Right cardiac atrium (tissue), 5 donors: ENCODE measurements around the gene SIGLEC11. TPM values are rescaled to one million over a fixed set of nuclear protein-coding genes. Genes with fewer than 3 reads are reported as not detected.
A peak's percentile ranks its signal among the peaks of the same experiment; 100 is the strongest.
"Not testable (repeated sequence)": the region's sequence is repeated elsewhere in the genome, so short reads cannot be mapped to it uniquely, and the experiment has no call there.

ENCODE experiments used
- ATAC-seq, 2 donors: fragments of 200-7000 bp; cut with Tn5 transposase; one replicate each; pipeline versions ENCODE4 v1.8.0 to v1.9.1; 2020; ENCODE audit warnings: moderate library complexity in 2 of 2, mild to moderate bottlenecking in 1 of 2
- DNase-seq, 3 donors: peaks; one replicate each; pipeline ENCODE4 v3.0.0-alpha.2; 2020
- H3K27ac ChIP-seq: one replicate; pipeline ENCODE4 v1.5.1; 2013; ENCODE audit warnings: mild to moderate bottlenecking, low read length, control low read depth, moderate library complexity
- H3K27me3 ChIP-seq: one replicate; pipeline ENCODE4 v1.6.1; 2013; ENCODE audit not compliant: control insufficient read depth, insufficient read depth
- H3K4me1 ChIP-seq: one replicate; pipeline ENCODE4 v1.6.1; 2013; ENCODE audit warnings: low read length; ENCODE audit not compliant: control insufficient read depth, insufficient read depth
- H3K4me3 ChIP-seq: one replicate; pipeline ENCODE4 v1.5.1; 2013; ENCODE audit warnings: low read length, control low read depth
- H3K9me3 ChIP-seq: one replicate; pipeline ENCODE4 v1.6.1; 2013; ENCODE audit warnings: low read length; ENCODE audit not compliant: control insufficient read depth
- WGBS: extraction: QIAGEN DNeasy Blood & Tissue Kit; methylation state at CpG from one replicate; pipeline ENCODE4 v1.1.7; 2013; 5-methylcytosine and 5-hydroxymethylcytosine counted together
- intact Hi-C, 4 donors: fragments of 100-400 bp; cut with DNase I; formaldehyde crosslinking; loops; one replicate each; pipeline versions ENCODE4 v1.11.0 to v1.14.0; 2022 to 2023
- polyA plus RNA-seq: library from polyadenylated mRNA; stranded (reverse); fragments of 200-250 nt; gene quantifications from one replicate; pipeline ENCODE4 v1.2.3, GENCODE V29; 2013
- total RNA-seq, 4 donors: library from RNA; stranded (reverse); fragmentation: NEBNext Ultra II Directional; extraction: Animal tissue kit (Norgen Biotek cat#: 25700); gene quantifications; one replicate each; pipeline ENCODE4 v1.2.1, GENCODE V29; 2021
- donor health status: healthy with polysubstance abuse.
- donor health status: DM: no; HTN: yes; CAD: no.
- donor health status: DM: no; HTN: no; CAD: no.
- donor health status: DM: no; HTN: yes; CAD: no; lungs with severe emphysema.
- donor health status: DM: yes; HTN: yes; CAD: no.

The SIGLEC11 gene
- total and polyA plus RNA-seq, 5 donors: 0.64 to 1.6 (median 1.3) TPM

DNA sequence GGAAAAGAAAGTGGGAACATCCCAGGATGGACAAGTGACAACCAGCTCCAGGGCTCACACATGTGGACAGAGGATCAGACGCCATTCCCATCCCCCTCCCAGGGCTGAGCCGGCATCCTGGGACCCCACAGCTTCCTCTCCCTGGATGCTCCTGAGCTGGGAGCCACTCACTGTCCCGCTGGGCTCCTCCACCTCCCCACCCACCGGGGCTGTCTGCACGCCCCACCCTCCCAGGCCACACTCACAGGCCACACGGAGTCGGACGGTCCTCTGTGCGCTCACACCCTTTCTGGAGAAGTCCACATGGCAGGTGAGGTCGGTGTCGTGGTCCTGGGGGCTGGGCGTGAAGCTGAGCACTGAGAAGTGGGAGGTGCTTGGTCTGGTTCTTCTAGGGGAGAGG is 1.1 kb downstream of the SIGLEC11 start:
- intact Hi-C loops, H3K27ac ChIP-seq: not testable (repeated sequence)
- no CpG with 5 or more reads among the region's 12 CpGs for WGBS

GRCh38 chr19:49958596-49958995 is 2.4 kb downstream of the SIGLEC11 start:
- WGBS: 63% methylated on average over 13 of the region's 13 CpGs
- H3K4me3 ChIP-seq, DNase-seq, H3K27me3 ChIP-seq, intact Hi-C loops, H3K27ac ChIP-seq, H3K9me3 ChIP-seq, ATAC-seq, H3K4me1 ChIP-seq: not testable (repeated sequence)

More for the DNA sequence above, 1.1 kb downstream of the SIGLEC11 start:
- H3K4me3 ChIP-seq, H3K27me3 ChIP-seq, DNase-seq, H3K9me3 ChIP-seq, H3K4me1 ChIP-seq: not testable (repeated sequence)
- ATAC-seq: peak in 1 of 2 donors; percentile 53

DNA sequence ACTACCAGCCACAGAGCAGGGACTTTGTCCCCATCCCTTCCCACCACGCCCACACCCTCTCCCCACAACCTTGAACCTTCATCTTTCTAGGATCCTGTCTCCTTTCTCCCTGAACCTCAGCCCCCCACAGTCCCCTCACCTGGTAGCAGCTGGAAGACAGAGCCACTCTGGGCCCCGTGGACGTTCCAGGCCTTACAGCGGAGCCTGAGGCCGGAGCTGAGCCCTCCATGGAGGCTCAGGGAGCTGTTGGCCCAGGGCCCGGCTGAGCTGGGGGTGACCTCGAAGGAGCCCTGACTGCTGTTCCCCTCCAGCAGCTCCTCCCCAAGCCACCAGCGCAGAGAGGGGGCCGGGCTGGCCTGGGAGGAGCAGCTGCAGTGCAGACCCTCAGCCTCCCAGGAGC is 2.8 kb downstream of the SIGLEC11 start:
- WGBS: 54% methylated on average over 9 of the region's 9 CpGs
- H3K4me3 ChIP-seq, H3K27ac ChIP-seq, H3K4me1 ChIP-seq, H3K27me3 ChIP-seq, H3K9me3 ChIP-seq, intact Hi-C loops, DNase-seq: not testable (repeated sequence)
- ATAC-seq: peak in 1 of 2 donors; percentile 6

- 91% methylated on average over 10 of the region's 10 CpGs for WGBS
- Histone ChIP-seq H3K9me3 (no peaks in the 10 kb centered on the region), H3K4me1 (no peaks in the 10 kb centered on the region), H3K27ac (no peak overlapping the region), H3K27me3 (no peaks in the 10 kb centered on the region), H3K4me3 (no peak overlapping the region)
- ATAC-seq (no peak), DNase-seq (no peak)
- intact Hi-C loops: no loop called here
Observed at GRCh38 chr19:49957262-49957915, 3.6 kb downstream of the SIGLEC11 start.

- intact Hi-C loops: no loop called here
- Histone ChIP-seq H3K27ac (no peak overlapping the region), H3K27me3 (no peaks in the 10 kb centered on the region), H3K4me3 (no peak overlapping the region), H3K4me1 (no peaks in the 10 kb centered on the region), H3K9me3 (no peaks in the 10 kb centered on the region)
- ATAC-seq (no peak), DNase-seq (no peak)
- 40% methylated on average over 9 of the region's 9 CpGs for WGBS
Observed at GRCh38 chr19:49956115-49956495, 4.9 kb downstream of the SIGLEC11 start.

DNA sequence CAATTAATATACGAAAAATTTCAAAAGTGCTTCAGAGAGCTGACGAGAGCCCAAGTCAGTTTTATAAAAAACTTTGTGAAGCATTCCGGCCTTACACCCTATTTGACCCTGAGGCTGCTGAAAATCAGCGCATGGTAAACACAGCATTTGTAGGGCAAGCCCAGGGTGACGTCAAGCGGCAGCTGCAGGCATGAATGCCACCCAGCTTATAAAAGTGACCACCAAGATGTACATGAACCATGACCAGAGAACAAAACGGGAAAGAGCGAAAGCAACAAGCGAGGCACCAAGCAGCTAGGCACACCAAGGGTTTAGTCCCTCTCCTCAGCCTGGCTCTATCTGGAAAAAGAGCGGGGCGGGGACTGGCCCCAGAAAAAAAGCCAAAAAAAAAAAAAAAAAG is 6.0 kb downstream of the SIGLEC11 start:
- ATAC-seq (no peak), DNase-seq (no peak)
- intact Hi-C loops: no loop called here
- 69% methylated on average over 11 of the region's 11 CpGs for WGBS
- Histone ChIP-seq H3K27me3 (no peaks in the 10 kb centered on the region), H3K9me3 (no peaks in the 10 kb centered on the region), H3K27ac (no peak overlapping the region), H3K4me3 (no peak overlapping the region), H3K4me1 (no peaks in the 10 kb centered on the region)

DNA sequence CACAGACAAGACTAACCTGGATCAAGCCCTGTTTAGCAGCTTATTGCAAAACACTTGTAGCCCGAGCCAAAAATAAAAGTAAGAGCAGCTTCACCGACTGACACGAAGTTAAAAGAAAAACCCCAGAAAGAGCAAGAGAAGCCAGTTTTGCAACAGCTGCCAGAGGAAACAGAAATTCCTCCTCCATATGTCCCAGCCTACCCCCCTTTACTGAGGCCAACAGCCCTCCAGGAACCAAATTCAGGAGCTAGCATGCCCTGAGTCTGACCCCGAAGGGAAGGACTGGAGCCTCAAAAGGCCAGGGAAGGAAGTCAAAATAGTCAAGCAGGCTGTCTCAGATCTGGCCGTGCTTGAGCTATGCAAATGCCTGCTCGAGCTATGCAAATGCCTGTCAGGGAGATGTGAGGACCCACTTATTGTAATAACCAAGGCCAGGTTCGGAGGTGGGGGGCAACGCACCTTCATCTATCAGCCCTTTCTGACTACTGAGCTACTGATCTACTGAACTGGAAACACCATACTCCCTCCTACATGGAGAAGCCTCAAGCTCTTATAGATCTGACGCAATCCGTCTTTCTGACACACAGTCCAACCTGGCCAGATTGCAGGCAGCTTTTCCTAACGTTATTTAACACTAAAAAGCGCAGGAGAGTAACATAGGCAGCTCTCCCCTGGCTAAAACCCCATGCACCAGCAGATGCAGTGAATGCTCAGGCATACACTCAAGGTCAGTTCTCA is 6.7 kb downstream of the SIGLEC11 start:
- no peak overlapping the region for H3K4me3 ChIP-seq
- H3K4me1 ChIP-seq: no peaks in the 10 kb centered on the region
- no peaks in the 10 kb centered on the region for H3K27me3 ChIP-seq
- WGBS: 26% methylated on average over 12 of the region's 12 CpGs
- no peaks in the 10 kb centered on the region for H3K9me3 ChIP-seq
- ATAC-seq (peak; percentile 29 to 51), DNase-seq (peak in 1 of 3 donors; percentile 52)
- H3K27ac ChIP-seq: no peak overlapping the region
- intact Hi-C loops: no loop called here

- no peak overlapping the region for H3K27ac ChIP-seq
Observed at GRCh38 chr19:49953416-49953815, 7.6 kb downstream of the SIGLEC11 start.

DNA sequence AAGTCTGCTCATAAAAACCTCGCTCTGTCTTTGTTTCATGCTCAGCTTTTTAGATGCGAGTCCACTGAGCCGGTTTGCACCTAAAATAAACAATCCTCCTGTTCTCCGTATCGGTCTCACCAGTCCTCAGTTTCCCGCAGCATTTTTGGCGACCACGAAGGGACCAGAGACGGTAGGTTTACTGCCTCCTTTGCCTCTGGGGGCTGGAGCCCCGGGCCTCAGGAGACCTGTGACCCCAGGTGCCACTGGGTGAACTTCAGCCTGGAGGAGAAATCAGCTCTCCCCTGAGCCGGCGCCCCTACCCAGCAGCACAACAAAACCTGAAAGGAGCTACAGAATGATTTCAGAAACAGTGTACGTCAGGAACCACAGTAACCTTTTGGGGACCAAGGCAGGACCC is 8.1 kb downstream of the SIGLEC11 start:
- intact Hi-C loops: no loop called here
- H3K27ac ChIP-seq: no peak overlapping the region
- no peaks in the 10 kb centered on the region for H3K9me3 ChIP-seq
- H3K4me1 ChIP-seq: no peaks in the 10 kb centered on the region
- H3K27me3 ChIP-seq: no peaks in the 10 kb centered on the region
- 81% methylated on average over 13 of the region's 13 CpGs for WGBS
- DNase-seq (no peak), ATAC-seq (no peak)
- H3K4me3 ChIP-seq: no peak overlapping the region

More at GRCh38 chr19:49953416-49953815, 7.6 kb downstream of the SIGLEC11 start:
- H3K4me3 ChIP-seq: no peak overlapping the region
- DNase-seq: no peak
- intact Hi-C loops: no loop called here
- H3K27me3 ChIP-seq: no peaks in the 10 kb centered on the region
- H3K4me1 ChIP-seq: no peaks in the 10 kb centered on the region
- H3K9me3 ChIP-seq: no peaks in the 10 kb centered on the region
- WGBS: 54% methylated on average over 7 of the region's 7 CpGs
- ATAC-seq: peak in 1 of 2 donors; percentile 17

DNA sequence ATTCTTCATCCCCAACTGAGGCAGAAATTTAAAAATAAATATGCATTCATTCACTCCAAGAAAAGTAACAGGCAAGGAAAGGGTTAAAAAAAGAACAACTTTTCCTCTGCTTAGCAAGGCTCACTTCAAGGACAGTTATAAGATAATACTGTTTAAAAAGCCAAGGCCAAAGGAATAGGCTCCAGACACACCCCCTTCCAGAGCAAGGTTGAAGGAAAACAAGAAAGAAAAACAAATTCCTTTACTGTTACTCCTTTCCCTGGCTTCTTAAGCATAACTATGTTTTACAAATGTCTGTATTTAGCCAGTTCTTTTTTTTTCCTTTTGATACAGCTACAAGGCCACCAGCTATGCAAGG is 8.5 kb downstream of the SIGLEC11 start:
- Histone ChIP-seq H3K27me3 (no peaks in the 10 kb centered on the region), H3K27ac (no peak overlapping the region), H3K9me3 (no peaks in the 10 kb centered on the region), H3K4me3 (no peak overlapping the region), H3K4me1 (no peaks in the 10 kb centered on the region)
- no peak for DNase-seq
- ATAC-seq: no peak
- intact Hi-C loops: no loop called here

- 77% methylated on average over 9 of the region's 9 CpGs for WGBS
- intact Hi-C loops: no loop called here
- no peak overlapping the region for H3K4me3 ChIP-seq
- no peaks in the 10 kb centered on the region for H3K4me1 ChIP-seq
- ATAC-seq: no peak
- H3K27ac ChIP-seq: no peak overlapping the region
- no peak for DNase-seq
- H3K27me3 ChIP-seq: no peaks in the 10 kb centered on the region
- H3K9me3 ChIP-seq: no peaks in the 10 kb centered on the region
Observed at GRCh38 chr19:49951806-49952478, 9.0 kb downstream of the SIGLEC11 start.
